Activated T-cell treated with anti-CD3 and anti-CD28 coated beads for 24 hours (primary cell): Measurements from ENCODE around the gene MCC.

Experiments used
- DNase-seq: peaks from one replicate; pipeline ENCODE4 v3.0.0-alpha.2; 2020; ENCODE audit warnings: low read depth

The MCC gene

GRCh38 chr5:113176196-113176595, 312.1 kb downstream of the MCC start:
- no peak for DNase-seq

DNA sequence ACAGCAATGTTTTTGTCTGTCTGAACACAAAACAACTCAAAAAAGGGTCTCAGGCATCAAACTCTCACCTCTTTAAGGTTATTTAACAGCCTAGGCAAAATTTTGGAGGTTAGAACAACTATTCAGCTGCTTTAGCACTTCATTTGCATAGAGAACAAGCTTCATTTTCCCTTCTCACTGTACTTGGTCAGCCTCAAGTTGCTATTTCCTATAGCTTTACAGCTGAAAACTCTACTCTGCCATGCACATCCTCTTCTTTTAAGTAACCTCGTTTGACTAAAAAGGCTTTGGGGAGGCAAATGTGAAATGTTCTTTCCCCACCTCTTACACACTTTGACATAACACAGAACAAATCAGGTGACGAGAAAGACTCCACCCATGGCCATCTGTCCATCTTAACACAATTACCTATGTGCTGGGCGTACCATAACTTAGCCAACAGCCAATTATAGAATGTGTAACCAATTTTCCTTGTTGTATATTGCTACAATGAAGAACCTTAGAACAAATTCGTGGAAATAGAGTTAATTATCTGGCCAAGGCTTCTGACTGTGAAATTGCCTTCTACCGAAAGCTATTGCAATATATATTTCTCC, 315.9 kb downstream of the MCC start:
- no peak for DNase-seq

DNA sequence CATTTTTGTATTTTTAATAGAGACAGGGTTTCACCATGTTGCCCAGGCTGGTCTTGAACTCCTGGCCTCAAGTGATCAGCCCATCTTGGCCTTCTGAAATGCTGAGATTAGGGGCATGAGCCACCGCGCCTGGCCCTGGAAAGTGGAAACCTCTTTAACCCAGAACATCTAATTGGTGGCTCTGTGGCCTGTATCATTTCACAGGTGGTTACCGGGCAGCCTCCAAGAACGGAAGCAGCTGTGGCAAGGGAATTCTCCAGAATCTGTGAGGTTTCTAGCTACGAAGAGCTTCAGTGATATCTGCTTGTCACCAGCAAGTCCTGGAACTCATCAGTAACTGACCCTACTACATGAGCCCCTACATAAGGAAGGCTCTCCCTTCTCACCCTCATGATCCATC, 316.7 kb downstream of the MCC start:
- no peak for DNase-seq

GRCh38 chr5:113170707-113171106, 317.5 kb downstream of the MCC start:
- DNase-seq, result no peak

DNA sequence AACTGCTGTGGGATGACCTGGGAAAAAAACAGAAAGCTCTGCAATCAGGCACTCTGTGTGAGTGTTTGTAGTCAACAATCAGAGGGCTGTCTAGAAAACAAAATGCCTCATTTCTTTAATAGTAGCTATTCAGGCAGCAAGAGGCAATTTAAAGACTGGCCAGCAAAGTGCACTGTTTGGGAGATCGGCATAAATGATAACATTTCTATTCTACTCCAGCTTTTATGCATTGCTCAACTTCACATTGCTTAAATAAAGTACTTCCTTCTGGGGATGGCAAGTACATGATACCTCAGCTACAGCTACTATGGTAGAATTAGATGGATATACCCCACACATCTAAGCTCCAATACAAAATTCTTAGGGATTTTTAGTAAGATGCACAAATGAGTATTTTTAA, 318.5 kb downstream of the MCC start:
- no peak for DNase-seq

DNA sequence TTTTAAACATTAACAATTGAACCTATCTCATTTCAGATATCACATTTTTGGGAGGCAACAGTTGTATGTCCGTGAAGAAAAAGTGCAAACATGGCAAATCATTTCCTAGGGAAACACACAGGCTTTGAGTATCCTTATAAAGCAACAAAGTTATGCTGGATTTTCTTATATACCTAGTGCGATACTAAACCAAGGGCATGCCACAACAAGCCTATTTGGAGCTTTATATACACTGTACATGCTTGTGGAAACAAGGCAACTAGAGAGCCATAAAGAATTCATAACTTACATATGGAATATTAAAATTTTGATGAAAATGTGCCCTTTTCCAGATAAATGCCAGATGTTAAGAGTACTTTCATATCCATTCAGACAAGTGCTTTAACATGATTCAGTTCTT, 320.3 kb downstream of the MCC start:
- no peak for DNase-seq

- DNase-seq, result no peak
Measured at GRCh38 chr5:113166852-113167366, 321.3 kb downstream of the MCC start.

- no peak for DNase-seq
Measured at GRCh38 chr5:113166261-113166660, 322.0 kb downstream of the MCC start.

- no peak for DNase-seq
Measured at GRCh38 chr5:113164021-113164420, 324.2 kb downstream of the MCC start.

GRCh38 chr5:113163328-113163727, 324.9 kb downstream of the MCC start:
- no peak for DNase-seq

DNA sequence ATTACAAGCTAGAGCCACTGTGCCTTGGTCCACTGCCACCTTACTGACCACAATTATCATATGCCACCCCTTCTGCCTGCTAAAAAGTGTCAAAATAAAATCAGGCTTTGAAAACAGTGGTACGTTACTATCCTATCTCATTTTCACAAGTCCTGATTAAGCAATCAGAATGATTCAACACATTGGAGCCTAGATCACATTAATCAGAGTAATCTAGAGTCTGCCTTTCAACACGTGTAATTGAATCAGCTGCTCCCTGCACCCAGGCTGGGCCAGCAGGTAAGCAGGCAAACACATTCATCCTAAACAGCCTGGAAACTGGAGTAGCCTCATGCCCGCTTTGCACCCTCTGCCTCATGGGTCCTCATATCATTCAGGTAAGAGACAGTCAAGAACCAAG, 325.5 kb downstream of the MCC start:
- no peak for DNase-seq

GRCh38 chr5:113162208-113162607, 326.0 kb downstream of the MCC start:
- DNase-seq, result no peak

DNA sequence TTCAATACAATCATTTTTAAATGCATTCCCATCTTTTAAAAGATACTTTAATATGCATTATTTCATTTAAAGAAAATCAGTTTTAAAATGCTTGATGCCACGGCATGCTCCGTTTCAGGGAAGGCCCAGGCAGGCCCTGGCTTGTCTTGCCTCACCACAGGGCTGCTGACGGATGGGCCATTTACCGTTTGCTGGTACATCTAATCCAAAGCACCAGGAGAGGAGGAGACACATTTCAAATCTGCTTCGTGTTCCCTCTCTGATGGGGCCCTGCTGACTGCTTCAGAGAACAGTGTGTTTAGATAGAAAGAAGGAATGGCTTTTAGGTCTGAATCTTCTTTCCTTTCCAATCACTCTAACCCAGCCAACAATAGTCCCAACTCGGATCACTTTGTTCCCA, 326.4 kb downstream of the MCC start:
- no peak for DNase-seq

DNA sequence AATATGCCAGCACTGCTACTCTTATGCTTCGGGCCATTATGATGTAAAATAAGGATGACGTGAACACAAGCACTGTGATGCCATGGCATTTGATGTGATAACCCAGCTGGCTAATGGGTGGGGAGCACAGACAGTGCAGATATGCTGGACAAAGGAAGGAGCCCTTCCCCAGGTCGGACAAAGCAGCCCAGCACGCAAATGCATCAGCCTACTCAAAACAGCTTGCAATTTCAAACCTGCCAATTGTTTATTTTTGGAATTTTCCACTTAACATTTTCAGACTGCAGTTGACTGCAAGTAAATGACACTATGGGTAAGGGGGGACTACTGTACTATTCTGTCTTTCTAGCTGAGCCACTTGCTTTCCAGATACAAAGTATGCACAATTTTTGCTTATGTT, 330.4 kb downstream of the MCC start:
- no peak for DNase-seq

DNA sequence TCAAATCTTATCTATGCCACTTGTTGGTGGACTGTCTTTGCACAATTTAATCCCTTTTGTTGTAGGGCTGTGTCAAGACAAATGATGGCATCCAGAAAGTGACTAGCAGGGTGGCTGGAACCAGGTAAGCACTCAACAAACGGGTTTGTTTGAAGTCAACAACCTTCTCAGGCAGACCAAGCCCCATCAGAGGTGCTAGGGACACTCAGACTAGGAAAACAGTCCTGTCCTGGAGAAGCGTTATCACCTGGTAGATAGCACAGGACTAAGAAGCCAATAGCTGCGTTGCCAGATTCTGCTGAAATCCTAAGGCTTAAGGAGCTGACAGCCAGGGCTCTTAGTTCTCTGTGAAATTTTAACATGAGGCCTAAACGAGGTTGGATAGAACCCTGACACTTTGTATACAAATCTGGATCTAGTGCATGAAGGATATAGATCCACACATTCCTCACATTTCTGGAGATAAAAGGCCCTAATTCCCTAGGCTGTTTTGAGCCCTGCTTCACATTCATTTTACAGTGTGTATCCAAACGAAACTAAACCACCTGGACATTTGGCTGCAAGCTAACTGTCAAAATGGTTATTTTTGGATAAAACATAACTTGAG, 331.9 kb downstream of the MCC start:
- DNase-seq, result no peak

- DNase-seq, result no peak
Measured at GRCh38 chr5:113153512-113154097, 334.6 kb downstream of the MCC start.

GRCh38 chr5:113152380-113152740, 335.9 kb downstream of the MCC start:
- no peak for DNase-seq

GRCh38 chr5:113151641-113152379, 336.4 kb downstream of the MCC start:
- DNase-seq, result no peak

DNA sequence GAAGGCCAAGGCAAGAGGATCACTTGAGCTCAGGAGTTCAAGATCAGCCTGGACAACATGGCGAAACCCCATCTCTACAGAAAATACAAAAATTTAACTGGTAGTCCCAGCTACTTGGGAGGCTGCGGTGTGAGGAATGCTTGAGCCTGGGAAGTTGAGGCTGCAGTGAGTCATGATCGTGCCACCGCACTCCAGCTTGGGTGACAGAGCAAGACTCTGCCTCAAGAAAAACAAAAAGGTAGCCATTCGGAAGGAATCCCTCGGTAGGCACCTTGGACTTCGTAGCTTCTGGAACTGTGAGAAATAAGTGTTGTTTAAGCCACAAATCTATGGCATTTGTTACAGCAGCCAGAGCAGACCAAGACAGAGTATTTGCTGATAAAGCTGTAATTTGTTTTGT, 337.4 kb downstream of the MCC start:
- DNase-seq, result no peak

GRCh38 chr5:113150221-113150620, 338.0 kb downstream of the MCC start:
- no peak for DNase-seq

DNA sequence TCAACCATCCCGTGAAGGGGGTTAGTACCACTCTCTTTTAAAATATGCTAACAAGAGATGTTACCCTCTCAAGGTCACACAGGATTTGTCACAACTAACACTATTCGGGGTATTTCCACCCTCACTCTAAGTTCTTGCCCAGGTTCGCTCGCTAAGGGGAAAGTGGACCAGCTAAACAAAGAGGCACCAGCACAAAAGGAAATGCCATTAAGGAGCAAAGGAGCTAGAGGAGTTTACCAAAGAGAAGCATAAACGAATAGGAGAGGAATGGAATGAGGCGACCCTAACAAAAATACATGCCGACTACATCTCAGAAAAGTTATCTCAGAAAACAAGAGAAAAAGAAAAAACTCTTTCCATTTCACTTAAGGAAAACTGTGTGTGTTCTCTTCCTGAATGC, 340.7 kb downstream of the MCC start:
- DNase-seq, result no peak

GRCh38 chr5:113147101-113147508, 341.1 kb downstream of the MCC start:
- no peak for DNase-seq

GRCh38 chr5:113145757-113146387, 342.4 kb downstream of the MCC start:
- DNase-seq, result no peak
